ENCODE results near the gene ANP32B.

ANP32B gene

GRCh38 chr9:97982683-97983588 is at the start of gene ANP32B:
ANP32B (plus strand) TSS chr9:97983341; CDS start chr9:97983556, 215 bp downstream.
- Histone ChIP-seq H3K4me1 (ENCODE audit: control insufficient read depth, insufficient read depth, low read length) (no peaks in the 10 kb centered on the region), H3K4me3 (ENCODE audit: low read length) (peak within 1 kb of the TSS; percentile 45), H3K27me3 (ENCODE audit: control insufficient read depth, insufficient read depth, low read length) (peaks cover 43% of the 10 kb centered on the region), H3K9me3 (ENCODE audit: control insufficient read depth, insufficient read depth, low read length) (no peaks in the 10 kb centered on the region), H3K27ac (ENCODE audit: low read length) (no peak within 1 kb of the TSS), H3K36me3 (ENCODE audit: control insufficient read depth, insufficient read depth, low read length) (no peaks in the 10 kb centered on the region)
- peak; percentile 50 for DNase-seq (ENCODE audit: low read depth, low spot score)
- WGBS (ENCODE audit: insufficient coverage, insufficient read length): no CpG with 5 or more reads among the region's 105 CpGs

- no CpG with 5 or more reads among the region's 6 CpGs for WGBS (ENCODE audit: insufficient coverage, insufficient read length)
- no peaks in the 10 kb centered on the region for H3K9me3 ChIP-seq (ENCODE audit: control insufficient read depth, insufficient read depth, low read length)
- H3K27me3 ChIP-seq (ENCODE audit: control insufficient read depth, insufficient read depth, low read length): no peaks in the 10 kb centered on the region; the same call in 1 of the 2 replicates
- H3K4me3 ChIP-seq (ENCODE audit: low read length): no peak overlapping the region
- H3K36me3 ChIP-seq (ENCODE audit: control insufficient read depth, insufficient read depth, low read length): no peaks in the 10 kb centered on the region
- H3K4me1 ChIP-seq (ENCODE audit: control insufficient read depth, insufficient read depth, low read length): no peaks in the 10 kb centered on the region
- DNase-seq (ENCODE audit: low read depth, low spot score): no peak
- H3K27ac ChIP-seq (ENCODE audit: low read length): no peak overlapping the region
Observed at GRCh38 chr9:97934321-97935115, 48.6 kb upstream of the ANP32B start.

- H3K4me1 ChIP-seq (ENCODE audit: control insufficient read depth, insufficient read depth, low read length): no peaks in the 10 kb centered on the region
- no CpG with 5 or more reads among the region's 1 CpG for WGBS (ENCODE audit: insufficient coverage, insufficient read length)
Observed at GRCh38 chr9:97935276-97935675, 47.9 kb upstream of the ANP32B start.

GRCh38 chr9:97936998-97937397 is 46.1 kb upstream of the ANP32B start:
- H3K27ac ChIP-seq (ENCODE audit: low read length): no peak overlapping the region
- DNase-seq (ENCODE audit: low read depth, low spot score): no peak
- H3K27me3 ChIP-seq (ENCODE audit: control insufficient read depth, insufficient read depth, low read length): no peaks in the 10 kb centered on the region; the same call in 1 of the 2 replicates
- no peak overlapping the region for H3K4me3 ChIP-seq (ENCODE audit: low read length)
- H3K4me1 ChIP-seq (ENCODE audit: control insufficient read depth, insufficient read depth, low read length): no peaks in the 10 kb centered on the region
- H3K9me3 ChIP-seq (ENCODE audit: control insufficient read depth, insufficient read depth, low read length): no peaks in the 10 kb centered on the region
- H3K36me3 ChIP-seq (ENCODE audit: control insufficient read depth, insufficient read depth, low read length): no peaks in the 10 kb centered on the region

More at GRCh38 chr9:97935276-97935675, 47.9 kb upstream of the ANP32B start:
- DNase-seq (ENCODE audit: low read depth, low spot score): no peak
- H3K27ac ChIP-seq (ENCODE audit: low read length): no peak overlapping the region
- no peak overlapping the region for H3K4me3 ChIP-seq (ENCODE audit: low read length)
- no peaks in the 10 kb centered on the region for H3K36me3 ChIP-seq (ENCODE audit: control insufficient read depth, insufficient read depth, low read length)
- no peaks in the 10 kb centered on the region; the same call in 1 of the 2 replicates for H3K27me3 ChIP-seq (ENCODE audit: control insufficient read depth, insufficient read depth, low read length)
- no peaks in the 10 kb centered on the region for H3K9me3 ChIP-seq (ENCODE audit: control insufficient read depth, insufficient read depth, low read length)

GRCh38 chr9:97938081-97938644 is 45.0 kb upstream of the ANP32B start, which contains the start of gene HEMGN:
HEMGN (minus strand) TSS chr9:97938172; CDS start chr9:97938136, 36 bp downstream.
- Histone ChIP-seq H3K4me1 (ENCODE audit: control insufficient read depth, insufficient read depth, low read length) (no peaks in the 10 kb centered on the region), H3K27ac (ENCODE audit: low read length) (no peak within 1 kb of the TSS), H3K9me3 (ENCODE audit: control insufficient read depth, insufficient read depth, low read length) (no peaks in the 10 kb centered on the region), H3K4me3 (ENCODE audit: low read length) (no peak within 1 kb of the TSS), H3K36me3 (ENCODE audit: control insufficient read depth, insufficient read depth, low read length) (no peaks in the 10 kb centered on the region), H3K27me3 (ENCODE audit: control insufficient read depth, insufficient read depth, low read length) (no peaks in the 10 kb centered on the region; the same call in 1 of the 2 replicates)
- WGBS (ENCODE audit: insufficient coverage, insufficient read length): 100% methylated on average over 1 of the region's 3 CpGs
- no peak for DNase-seq (ENCODE audit: low read depth, low spot score)

GRCh38 chr9:97940233-97940632 is 42.9 kb upstream of the ANP32B start:
- Histone ChIP-seq H3K4me3 (ENCODE audit: low read length) (no peak overlapping the region), H3K27ac (ENCODE audit: low read length) (no peak overlapping the region), H3K4me1 (ENCODE audit: control insufficient read depth, insufficient read depth, low read length) (no peaks in the 10 kb centered on the region), H3K27me3 (ENCODE audit: control insufficient read depth, insufficient read depth, low read length) (no peaks in the 10 kb centered on the region; the same call in 1 of the 2 replicates), H3K9me3 (ENCODE audit: control insufficient read depth, insufficient read depth, low read length) (no peaks in the 10 kb centered on the region), H3K36me3 (ENCODE audit: control insufficient read depth, insufficient read depth, low read length) (no peaks in the 10 kb centered on the region)
- no peak for DNase-seq (ENCODE audit: low read depth, low spot score)

GRCh38 chr9:97940741-97941140 is 42.4 kb upstream of the ANP32B start:
- DNase-seq (ENCODE audit: low read depth, low spot score): no peak
- no peak overlapping the region for H3K27ac ChIP-seq (ENCODE audit: low read length)

GRCh38 chr9:97941323-97941722 is 41.8 kb upstream of the ANP32B start:
- Histone ChIP-seq H3K27me3 (ENCODE audit: control insufficient read depth, insufficient read depth, low read length) (no peaks in the 10 kb centered on the region; the same call in 1 of the 2 replicates), H3K4me3 (ENCODE audit: low read length) (no peak overlapping the region), H3K36me3 (ENCODE audit: control insufficient read depth, insufficient read depth, low read length) (no peaks in the 10 kb centered on the region), H3K27ac (ENCODE audit: low read length) (no peak overlapping the region), H3K9me3 (ENCODE audit: control insufficient read depth, insufficient read depth, low read length) (no peaks in the 10 kb centered on the region), H3K4me1 (ENCODE audit: control insufficient read depth, insufficient read depth, low read length) (no peaks in the 10 kb centered on the region)
- DNase-seq (ENCODE audit: low read depth, low spot score): no peak
- no CpG with 5 or more reads among the region's 1 CpG for WGBS (ENCODE audit: insufficient coverage, insufficient read length)

More at GRCh38 chr9:97940741-97941140, 42.4 kb upstream of the ANP32B start:
- H3K4me3 ChIP-seq (ENCODE audit: low read length): no peak overlapping the region
- H3K36me3 ChIP-seq (ENCODE audit: control insufficient read depth, insufficient read depth, low read length): no peaks in the 10 kb centered on the region
- no peaks in the 10 kb centered on the region for H3K9me3 ChIP-seq (ENCODE audit: control insufficient read depth, insufficient read depth, low read length)
- H3K4me1 ChIP-seq (ENCODE audit: control insufficient read depth, insufficient read depth, low read length): no peaks in the 10 kb centered on the region
- no peaks in the 10 kb centered on the region; the same call in 1 of the 2 replicates for H3K27me3 ChIP-seq (ENCODE audit: control insufficient read depth, insufficient read depth, low read length)
- no CpG with 5 or more reads among the region's 3 CpGs for WGBS (ENCODE audit: insufficient coverage, insufficient read length)

- Histone ChIP-seq H3K27ac (ENCODE audit: low read length) (no peak overlapping the region), H3K9me3 (ENCODE audit: control insufficient read depth, insufficient read depth, low read length) (no peaks in the 10 kb centered on the region), H3K27me3 (ENCODE audit: control insufficient read depth, insufficient read depth, low read length) (no peaks in the 10 kb centered on the region; the same call in 1 of the 2 replicates), H3K4me1 (ENCODE audit: control insufficient read depth, insufficient read depth, low read length) (no peaks in the 10 kb centered on the region), H3K4me3 (ENCODE audit: low read length) (no peak overlapping the region), H3K36me3 (ENCODE audit: control insufficient read depth, insufficient read depth, low read length) (no peaks in the 10 kb centered on the region)
- DNase-seq (ENCODE audit: low read depth, low spot score): no peak
Observed at GRCh38 chr9:97943308-97943855, 39.8 kb upstream of the ANP32B start.

GRCh38 chr9:97944612-97945011 is 38.5 kb upstream of the ANP32B start:
- WGBS (ENCODE audit: insufficient coverage, insufficient read length): no CpG with 5 or more reads among the region's 3 CpGs
- Histone ChIP-seq H3K27me3 (ENCODE audit: control insufficient read depth, insufficient read depth, low read length) (no peaks in the 10 kb centered on the region; the same call in 1 of the 2 replicates), H3K4me3 (ENCODE audit: low read length) (no peak overlapping the region), H3K4me1 (ENCODE audit: control insufficient read depth, insufficient read depth, low read length) (no peaks in the 10 kb centered on the region), H3K27ac (ENCODE audit: low read length) (no peak overlapping the region), H3K9me3 (ENCODE audit: control insufficient read depth, insufficient read depth, low read length) (no peaks in the 10 kb centered on the region), H3K36me3 (ENCODE audit: control insufficient read depth, insufficient read depth, low read length) (no peaks in the 10 kb centered on the region)
- DNase-seq (ENCODE audit: low read depth, low spot score): no peak
